Astrocyte (in vitro differentiated cells and primary cell): Measurements from ENCODE around the gene WDR20. TPM values are rescaled to one million over a fixed set of nuclear protein-coding genes. Genes with fewer than 3 reads are reported as not detected.

Source experiments
- DNase-seq: peaks from one replicate; pipeline ENCODE4 v3.0.0-alpha.2; 2010; ENCODE audit warnings: low read depth
- FAIRE-seq: peaks from 2 replicates; lab custom pipeline; 2011; peaks lifted over from hg19 to GRCh38; lab: Jason Lieb, UNC
- H2AFZ ChIP-seq: 2 replicates; pipeline ENCODE4 v1.6.0; 2012; ENCODE audit warnings: low read depth, low read length, inconsistent platforms
- H3K27ac ChIP-seq: 2 replicates; pipeline ENCODE4 v1.5.1; 2011; ENCODE audit warnings: low read depth, low read length, inconsistent platforms
- H3K27me3 ChIP-seq: 2 replicates; pipeline ENCODE4 v1.6.0; 2011; ENCODE audit warnings: low read length, inconsistent platforms; ENCODE audit not compliant: insufficient read depth
- H3K36me3 ChIP-seq: 2 replicates; pipeline ENCODE4 v1.5.1; 2011; ENCODE audit warnings: low read length, inconsistent platforms; ENCODE audit not compliant: insufficient read depth
- H3K4me1 ChIP-seq: 2 replicates; pipeline ENCODE4 v1.5.1; 2011; ENCODE audit warnings: low read length, inconsistent platforms; ENCODE audit not compliant: insufficient read depth
- H3K4me2 ChIP-seq: 2 replicates; pipeline ENCODE4 v1.6.0; 2012; ENCODE audit warnings: low read length, inconsistent platforms
- H3K4me3 ChIP-seq: 2 replicates; pipeline ENCODE4 v1.5.1; 2011; ENCODE audit warnings: low read depth, mild to moderate bottlenecking, low read length, inconsistent platforms; ENCODE audit not compliant: insufficient read depth
- H3K79me2 ChIP-seq: 2 replicates; pipeline ENCODE4 v1.6.0; 2012; ENCODE audit warnings: mild to moderate bottlenecking, low read length, inconsistent platforms; ENCODE audit not compliant: insufficient read depth
- H3K9ac ChIP-seq: 2 replicates; pipeline ENCODE4 v1.6.0; 2012; ENCODE audit warnings: mild to moderate bottlenecking, low read length, inconsistent platforms
- H3K9me3 ChIP-seq: 2 replicates; pipeline ENCODE4 v1.5.1; 2012; ENCODE audit warnings: low read depth, mild to moderate bottlenecking, low read length, inconsistent platforms; ENCODE audit not compliant: insufficient read depth
- H4K20me1 ChIP-seq: 2 replicates; pipeline ENCODE4 v1.6.0; 2012; ENCODE audit warnings: low read length, inconsistent platforms; ENCODE audit not compliant: insufficient read depth
- H3K27ac Mint-ChIP-seq: one replicate; pipeline ENCODE4 v1.8.0; 2021; ENCODE audit warnings: mild to moderate bottlenecking, mixed read lengths; ENCODE audit not compliant: unreplicated experiment
- H3K27me3 Mint-ChIP-seq: one replicate; pipeline ENCODE4 v1.8.0; 2021; ENCODE audit warnings: low read depth, mixed read lengths; ENCODE audit not compliant: unreplicated experiment
- H3K36me3 Mint-ChIP-seq: one replicate; pipeline ENCODE4 v1.8.0; 2021; ENCODE audit warnings: low read depth, mixed read lengths; ENCODE audit not compliant: unreplicated experiment
- H3K4me1 Mint-ChIP-seq: one replicate; pipeline ENCODE4 v1.8.0; 2021; ENCODE audit warnings: low read depth, mixed read lengths; ENCODE audit not compliant: unreplicated experiment
- H3K4me3 Mint-ChIP-seq: one replicate; pipeline ENCODE4 v1.8.0; 2021; ENCODE audit warnings: mild to moderate bottlenecking, moderate library complexity, mixed read lengths; ENCODE audit not compliant: unreplicated experiment
- H3K9me3 Mint-ChIP-seq: one replicate; pipeline ENCODE4 v1.8.0; 2021; ENCODE audit warnings: mild to moderate bottlenecking, mixed read lengths; ENCODE audit not compliant: unreplicated experiment
- EZH2 ChIP-seq: IDR thresholded peaks from 2 replicates; pipeline ENCODE4 v1.6.1; 2012; ENCODE audit warnings: mild to moderate bottlenecking, low read length, inconsistent platforms; ENCODE audit not compliant: insufficient read depth
- total RNA-seq: library from RNA; stranded (reverse); gene quantifications from 2 replicates; pipeline ENCODE4 v1.2.1, GENCODE V29; 2021
- TF ChIP-seq, protein P1 (sequence below): IDR thresholded peaks from 2 replicates; pipeline ENCODE4 v1.5.1; 2011; ENCODE audit warnings: low read depth, mild to moderate bottlenecking, inconsistent platforms, low read length, moderate library complexity; ENCODE audit not compliant: insufficient read depth

WDR20 gene
- total RNA-seq, 1 donor from 2014 or later = 23.6 TPM

DNA sequence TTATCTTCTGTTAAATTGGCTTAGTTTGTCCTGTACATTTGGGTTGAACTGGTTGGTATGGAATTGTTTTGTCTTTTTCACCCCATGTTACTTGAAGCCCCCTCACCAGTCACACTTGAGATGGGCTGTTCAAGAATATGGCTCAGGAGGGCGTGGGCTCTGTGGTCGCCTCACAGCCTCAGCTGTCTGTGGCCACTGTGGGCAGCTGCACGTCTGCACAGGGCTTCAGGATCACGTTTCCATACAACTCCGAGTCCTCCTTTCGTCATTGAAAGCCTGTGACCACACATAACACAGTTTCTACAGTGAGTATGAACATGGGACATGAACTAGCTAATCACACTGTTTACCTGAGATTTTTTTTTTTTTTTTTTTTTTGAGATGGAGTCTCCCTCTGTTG, 84.0 kb downstream of the WDR20 start:
- TF ChIP-seq, protein P1, sequence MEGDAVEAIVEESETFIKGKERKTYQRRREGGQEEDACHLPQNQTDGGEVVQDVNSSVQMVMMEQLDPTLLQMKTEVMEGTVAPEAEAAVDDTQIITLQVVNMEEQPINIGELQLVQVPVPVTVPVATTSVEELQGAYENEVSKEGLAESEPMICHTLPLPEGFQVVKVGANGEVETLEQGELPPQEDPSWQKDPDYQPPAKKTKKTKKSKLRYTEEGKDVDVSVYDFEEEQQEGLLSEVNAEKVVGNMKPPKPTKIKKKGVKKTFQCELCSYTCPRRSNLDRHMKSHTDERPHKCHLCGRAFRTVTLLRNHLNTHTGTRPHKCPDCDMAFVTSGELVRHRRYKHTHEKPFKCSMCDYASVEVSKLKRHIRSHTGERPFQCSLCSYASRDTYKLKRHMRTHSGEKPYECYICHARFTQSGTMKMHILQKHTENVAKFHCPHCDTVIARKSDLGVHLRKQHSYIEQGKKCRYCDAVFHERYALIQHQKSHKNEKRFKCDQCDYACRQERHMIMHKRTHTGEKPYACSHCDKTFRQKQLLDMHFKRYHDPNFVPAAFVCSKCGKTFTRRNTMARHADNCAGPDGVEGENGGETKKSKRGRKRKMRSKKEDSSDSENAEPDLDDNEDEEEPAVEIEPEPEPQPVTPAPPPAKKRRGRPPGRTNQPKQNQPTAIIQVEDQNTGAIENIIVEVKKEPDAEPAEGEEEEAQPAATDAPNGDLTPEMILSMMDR = no peak
- TF ChIP-seq EZH2 = no peak
- H3K9ac ChIP-seq = no peak overlapping the region
- Mint-ChIP-seq H3K27me3 (no peaks in the 10 kb centered on the region), H3K4me3 (no peak overlapping the region), H3K9me3 (peaks cover 5% of the 10 kb centered on the region), H3K4me1 (peaks cover 6% of the 10 kb centered on the region), H3K27ac (no peak overlapping the region), H3K36me3 (peaks cover 19% of the 10 kb centered on the region)
- no peaks in the 10 kb centered on the region for H3K27me3 ChIP-seq
- H3K27ac ChIP-seq = no peak overlapping the region
- H3K36me3 ChIP-seq = peaks cover 3% of the 10 kb centered on the region
- H3K9me3 ChIP-seq = no peaks in the 10 kb centered on the region
- no peak overlapping the region for H3K4me2 ChIP-seq
- no peak overlapping the region for H2AFZ ChIP-seq
- no peaks in the 10 kb centered on the region for H4K20me1 ChIP-seq
- H3K4me1 ChIP-seq = peaks cover 11% of the 10 kb centered on the region
- no peak for FAIRE-seq
- peaks cover 10% of the 10 kb centered on the region for H3K79me2 ChIP-seq
- no peak overlapping the region for H3K4me3 ChIP-seq
- DNase-seq = no peak

DNA sequence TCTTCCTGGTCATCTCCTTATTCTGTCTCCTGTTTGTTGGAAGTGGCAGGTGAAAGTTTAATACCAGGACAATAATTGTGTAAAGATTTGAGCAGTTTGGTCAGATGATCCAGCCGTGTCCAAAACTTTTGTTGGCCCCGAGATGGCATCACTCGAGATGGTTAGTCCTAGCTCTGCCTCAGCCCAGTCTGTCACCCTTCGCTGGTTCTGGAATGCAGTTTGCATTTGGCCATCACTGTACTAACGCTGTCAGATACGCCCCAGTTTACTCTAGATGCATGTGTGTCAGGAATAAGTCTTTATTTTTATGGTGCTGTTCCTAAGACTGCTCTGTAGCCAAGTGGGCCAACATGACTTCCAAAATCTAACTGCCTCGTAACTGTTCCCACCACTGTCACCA, 85.7 kb downstream of the WDR20 start:
- H3K36me3 ChIP-seq = peaks cover 5% of the 10 kb centered on the region
- H3K9ac ChIP-seq = no peak overlapping the region
- Mint-ChIP-seq H3K4me3 (no peak overlapping the region), H3K27ac (peak overlapping the region; percentile 66), H3K9me3 (peaks cover 5% of the 10 kb centered on the region), H3K4me1 (peaks cover 6% of the 10 kb centered on the region), H3K27me3 (peaks cover 1% of the 10 kb centered on the region), H3K36me3 (peaks cover 19% of the 10 kb centered on the region)
- H4K20me1 ChIP-seq = no peaks in the 10 kb centered on the region
- H3K27me3 ChIP-seq = no peaks in the 10 kb centered on the region
- DNase-seq (no peak), FAIRE-seq (no peak)
- no peak overlapping the region for H2AFZ ChIP-seq
- H3K79me2 ChIP-seq = no peaks in the 10 kb centered on the region
- no peaks in the 10 kb centered on the region for H3K9me3 ChIP-seq
- no peak overlapping the region for H3K27ac ChIP-seq
- peaks cover 11% of the 10 kb centered on the region for H3K4me1 ChIP-seq
- H3K4me3 ChIP-seq = no peak overlapping the region
- no peak for TF ChIP-seq EZH2
- TF ChIP-seq, protein P1 = no peak
- no peak overlapping the region for H3K4me2 ChIP-seq

DNA sequence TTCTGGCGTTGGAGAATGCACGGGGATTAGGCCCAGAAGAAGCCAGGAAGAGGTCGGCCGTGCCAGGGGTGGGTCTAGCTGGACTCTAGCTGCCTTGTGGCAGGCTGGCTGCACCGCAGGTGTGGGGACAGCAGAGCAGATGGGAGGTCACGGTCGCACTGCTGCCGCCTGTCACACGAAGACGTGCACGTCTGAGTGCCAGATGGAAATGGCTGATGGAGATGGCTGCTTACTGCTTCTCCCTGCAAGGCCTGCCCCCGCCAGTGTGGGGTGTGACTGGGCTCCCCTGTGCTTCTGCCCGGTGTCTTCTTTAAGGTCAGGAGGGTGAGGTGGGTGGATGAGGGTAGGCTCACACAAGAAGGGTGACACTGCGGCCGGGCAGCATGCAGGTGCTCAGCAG, 86.2 kb downstream of the WDR20 start:
- Histone ChIP-seq H3K27me3 (no peaks in the 10 kb centered on the region), H3K4me1 (peaks cover 8% of the 10 kb centered on the region), H3K4me3 (no peak overlapping the region), H3K4me2 (no peak overlapping the region), H4K20me1 (no peaks in the 10 kb centered on the region), H3K9me3 (no peaks in the 10 kb centered on the region), H3K79me2 (no peaks in the 10 kb centered on the region), H3K36me3 (peaks cover 8% of the 10 kb centered on the region), H3K9ac (no peak overlapping the region), H3K27ac (no peak overlapping the region), H2AFZ (no peak overlapping the region)
- H3K27me3 Mint-ChIP-seq = peaks cover 6% of the 10 kb centered on the region
- peaks cover 5% of the 10 kb centered on the region for H3K9me3 Mint-ChIP-seq
- peak overlapping the region; percentile 31 for H3K4me3 Mint-ChIP-seq
- H3K36me3 Mint-ChIP-seq = peaks cover 19% of the 10 kb centered on the region
- H3K27ac Mint-ChIP-seq = no peak overlapping the region
- TF ChIP-seq EZH2 = no peak
- TF ChIP-seq, protein P1 = no peak
- FAIRE-seq (no peak), DNase-seq (no peak)
- peaks cover 4% of the 10 kb centered on the region for H3K4me1 Mint-ChIP-seq
